Peyer's patch (tissue), 4 donors: ENCODE data around the gene RUNX3.
"Not testable (repeated sequence)": the region's sequence is repeated elsewhere in the genome, so short reads cannot be mapped to it uniquely, and the experiment has no call there.

Experiments used
- CTCF ChIP-seq, 6 experiments: fragments of 450-650 bp in 4 of 6; fragments of 200-600 bp in 2 of 6; sonication (generic) in 1 of 6; IDR thresholded peaks; one replicate each; pipeline ENCODE4 v1.5.1; 2017 to 2019; ENCODE audit warnings: antibody characterized with exemption in 6 of 6, mild to moderate bottlenecking in 3 of 6, moderate library complexity in 1 of 6
- POLR2A ChIP-seq, 2 donors: fragments of 450-650 bp; IDR thresholded peaks; one replicate each; pipeline ENCODE4 v1.5.1; 2017; ENCODE audit warnings: antibody characterized with exemption in 2 of 2, mild to moderate bottlenecking in 2 of 2, moderate library complexity in 2 of 2

- TF ChIP-seq CTCF, POLR2A (IDR thresholded peaks at IDR 0.05): not testable (repeated sequence)
Observed at GRCh38 chr1:24891367-24891766, 38.7 kb downstream of the RUNX3 start.
